GM12891 (cell line): Measurements from ENCODE around the gene RNPS1.

ENCODE experiments used
- DNase-seq: peaks from one replicate; pipeline ENCODE4 v3.0.0; 2011; ENCODE audit warnings: low spot score; ENCODE audit not compliant: insufficient read length
- FAIRE-seq: peaks from 2 replicates; lab custom pipeline; 2011; peaks lifted over from hg19 to GRCh38; lab: Jason Lieb, UNC
- PAX5 ChIP-seq: IDR thresholded peaks from 2 replicates; pipeline ENCODE4 v1.6.1; 2011; ENCODE audit warnings: low read length, moderate library complexity, mild to moderate bottlenecking; ENCODE audit not compliant: insufficient read depth, severe bottlenecking
- POLR2A ChIP-seq: IDR thresholded peaks from 2 replicates; pipeline ENCODE4 v1.6.1; 2011; ENCODE audit warnings: low read depth, low read length, control low read depth
- POLR2AphosphoS5 ChIP-seq: IDR thresholded peaks from 2 replicates; pipeline ENCODE4 v1.6.1; 2011; ENCODE audit warnings: low read depth, low read length, control low read depth
- POU2F2 ChIP-seq: IDR thresholded peaks from 2 replicates; pipeline ENCODE4 v1.6.1; 2011; ENCODE audit warnings: low read depth, mild to moderate bottlenecking, control low read depth, low read length, moderate library complexity
- SPI1 ChIP-seq: IDR thresholded peaks from 2 replicates; pipeline ENCODE4 v1.6.1; 2011; ENCODE audit warnings: low read depth, low read length, control low read depth
- TAF1 ChIP-seq: IDR thresholded peaks from 2 replicates; pipeline ENCODE4 v1.6.1; 2011; ENCODE audit warnings: low read depth, low read length, control low read depth

Gene RNPS1

DNA sequence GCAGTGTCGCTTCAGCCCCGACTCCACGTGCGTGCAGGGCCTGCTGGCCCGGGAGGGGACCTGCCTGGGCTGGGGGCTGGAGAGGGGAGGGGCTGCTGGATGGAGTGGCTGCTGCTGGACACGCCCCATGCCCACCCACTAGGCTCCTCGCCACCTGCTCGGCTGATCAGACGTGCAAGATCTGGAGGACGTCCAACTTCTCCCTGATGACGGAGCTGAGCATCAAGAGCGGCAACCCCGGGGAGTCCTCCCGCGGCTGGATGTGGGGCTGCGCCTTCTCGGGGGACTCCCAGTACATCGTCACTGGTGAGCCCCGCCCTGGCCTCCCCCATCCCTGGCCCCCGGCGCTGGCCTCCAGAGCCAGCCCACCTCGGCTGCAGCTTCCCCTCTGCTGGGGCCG, 59.6 kb downstream of the RNPS1 start:
- FAIRE-seq (no peak), DNase-seq (no peak)
- TF ChIP-seq POLR2AphosphoS5 (no peak), TAF1 (no peak)

DNA sequence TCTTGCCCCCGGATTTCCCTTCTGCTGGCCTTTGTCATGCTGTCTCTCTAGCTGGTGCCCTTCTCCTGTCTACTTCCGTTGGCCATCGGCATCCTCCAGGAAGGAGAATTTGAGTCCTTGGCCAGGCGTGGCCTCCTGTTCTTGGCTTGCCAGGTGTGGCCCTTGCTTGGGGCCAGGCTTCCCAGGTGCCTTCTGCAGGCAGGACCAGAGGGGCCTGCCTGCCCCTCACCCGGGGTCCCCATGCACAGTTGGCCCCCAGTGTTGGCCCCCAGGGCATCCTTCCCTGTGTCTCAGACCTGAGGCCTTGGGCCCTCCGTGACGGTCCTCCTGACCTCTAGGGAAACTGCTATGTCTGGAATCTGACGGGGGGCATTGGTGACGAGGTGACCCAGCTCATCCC, 60.1 kb downstream of the RNPS1 start:
- no peak for FAIRE-seq
- TF ChIP-seq POLR2A (no peak), PAX5 (no peak), POU2F2 (no peak), SPI1 (no peak), POLR2AphosphoS5 (no peak), TAF1 (no peak)
- no peak for DNase-seq

DNA sequence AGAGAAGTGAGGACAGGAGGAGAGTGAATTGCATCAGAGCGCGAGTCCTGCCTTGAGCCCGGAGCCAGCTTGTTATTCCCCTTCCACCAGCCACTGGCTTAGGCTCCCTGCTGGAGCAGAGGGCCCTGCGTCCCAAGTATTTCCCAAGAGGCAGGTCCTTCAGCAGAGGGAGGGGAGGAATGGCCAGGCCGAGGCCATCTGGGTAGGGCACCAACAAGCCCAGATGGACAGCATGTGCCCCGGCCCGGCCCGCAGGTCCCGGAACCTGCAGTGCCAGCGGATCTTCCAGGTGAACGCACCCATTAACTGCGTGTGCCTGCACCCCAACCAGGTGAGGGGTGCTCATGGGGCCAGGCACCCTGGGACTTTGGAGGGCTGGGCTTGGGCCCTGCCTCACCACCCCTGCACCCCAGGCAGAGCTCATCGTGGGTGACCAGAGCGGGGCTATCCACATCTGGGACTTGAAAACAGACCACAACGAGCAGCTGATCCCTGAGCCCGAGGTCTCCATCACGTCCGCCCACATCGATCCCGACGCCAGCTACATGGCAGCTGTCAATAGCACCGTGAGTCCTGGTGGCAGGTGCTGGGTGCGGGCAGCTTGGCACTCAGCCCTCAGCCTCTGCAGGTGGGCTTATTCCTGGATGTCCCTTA, 61.0 kb downstream of the RNPS1 start:
- FAIRE-seq (no peak), DNase-seq (no peak)
- TF ChIP-seq POLR2A: 0 out of 2 replicates have a peak, but pooled peaks have one; percentile 38
- TF ChIP-seq POLR2AphosphoS5: no peak
- no peak for TF ChIP-seq SPI1

DNA sequence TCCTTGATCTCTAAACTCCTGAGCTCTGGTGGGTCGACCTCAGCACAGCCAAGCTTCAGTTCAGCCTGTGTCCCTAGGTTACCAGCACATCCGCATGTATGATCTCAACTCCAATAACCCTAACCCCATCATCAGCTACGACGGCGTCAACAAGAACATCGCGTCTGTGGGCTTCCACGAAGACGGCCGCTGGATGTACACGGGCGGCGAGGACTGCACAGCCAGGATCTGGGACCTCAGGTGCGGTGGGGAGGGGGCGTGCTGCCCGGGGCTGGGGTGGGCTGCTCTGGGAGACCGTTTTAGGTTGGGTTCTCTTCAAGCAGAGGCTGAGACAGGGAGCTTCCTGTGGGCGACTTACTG, 61.5 kb downstream of the RNPS1 start:
- FAIRE-seq: no peak
- TF ChIP-seq SPI1 (no peak), POLR2AphosphoS5 (no peak), PAX5 (no peak), POLR2A (no peak), POU2F2 (no peak), TAF1 (no peak)
- DNase-seq: no peak

DNA sequence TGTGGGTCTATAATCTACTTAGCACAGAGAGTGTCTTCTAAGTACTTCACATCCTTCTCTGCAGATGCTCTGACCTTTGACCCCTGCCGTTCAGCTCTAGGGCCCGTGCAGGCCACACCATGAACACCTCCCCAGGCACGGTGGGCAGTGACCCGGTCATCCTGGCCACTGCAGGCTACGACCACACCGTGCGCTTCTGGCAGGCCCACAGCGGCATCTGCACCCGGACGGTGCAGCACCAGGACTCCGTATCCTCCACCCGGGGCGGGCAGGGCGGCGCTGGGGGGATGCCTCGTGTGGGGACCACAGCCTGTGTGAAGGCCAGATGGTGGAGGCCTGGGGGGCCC, 62.0 kb downstream of the RNPS1 start:
- DNase-seq (no peak), FAIRE-seq (no peak)
- TF ChIP-seq PAX5 (no peak), SPI1 (no peak), POU2F2 (no peak), POLR2AphosphoS5 (no peak), TAF1 (no peak), POLR2A (no peak)

DNA sequence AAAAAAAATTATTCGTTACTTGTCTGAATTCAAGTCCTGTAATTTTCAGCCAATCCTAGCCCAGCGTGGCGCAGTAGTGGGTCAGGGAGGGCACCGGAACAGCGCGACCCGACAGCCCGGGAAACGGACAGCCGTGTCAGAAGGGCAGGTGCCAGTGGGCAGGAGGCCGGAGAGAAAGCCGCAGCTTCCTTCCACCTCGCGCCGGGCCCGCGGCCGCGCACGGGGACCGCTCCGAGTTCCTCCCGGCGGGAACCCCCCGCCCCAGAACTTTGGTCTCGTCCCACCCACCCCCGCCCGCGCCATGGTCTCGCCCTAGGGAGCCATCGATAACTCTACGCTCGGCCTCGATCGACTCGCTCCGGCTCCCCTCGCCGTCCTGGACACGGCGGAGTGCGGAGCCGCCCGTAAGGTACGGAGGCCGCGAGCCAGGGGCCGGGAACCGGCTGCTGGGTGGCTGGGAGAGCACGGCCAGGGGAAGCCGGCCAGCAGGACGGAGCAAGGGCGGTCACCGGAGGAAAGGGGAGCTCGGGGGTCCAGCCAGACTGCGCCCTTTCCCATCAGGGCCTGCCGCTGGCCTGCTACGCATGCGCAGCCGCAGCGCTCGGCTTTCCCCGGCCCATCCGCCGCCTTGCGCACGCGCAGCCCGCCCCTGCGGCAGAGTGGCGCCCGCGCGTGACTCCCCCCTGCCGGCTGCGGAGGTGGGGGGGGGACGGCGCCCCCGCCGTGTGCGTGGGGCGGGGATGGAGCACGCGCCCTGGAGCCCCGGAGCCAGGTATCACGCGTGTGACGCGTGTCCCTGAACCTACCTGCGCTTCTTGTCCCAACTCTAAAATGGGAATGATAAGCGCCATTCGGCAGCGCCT, 62.6 kb downstream of the RNPS1 start, which contains the start of gene MLST8:
Gene MLST8 (plus strand): TSS at position 351 of the 863 bp plus-strand sequence. CDS start 632 bp downstream, outside the sequence.
- peak; percentile 88 for TF ChIP-seq POLR2AphosphoS5
- TF ChIP-seq SPI1: 0 out of 2 replicates have a peak, but pooled peaks have one; percentile 28
- TF ChIP-seq POU2F2: peak; percentile 30; the same call in 1 of the 2 replicates
- TF ChIP-seq TAF1: peak; percentile 77
- TF ChIP-seq POLR2A: peak; percentile 78
- TF ChIP-seq PAX5: no peak
- DNase-seq (peak; percentile 100), FAIRE-seq (peak; percentile 99)

DNA sequence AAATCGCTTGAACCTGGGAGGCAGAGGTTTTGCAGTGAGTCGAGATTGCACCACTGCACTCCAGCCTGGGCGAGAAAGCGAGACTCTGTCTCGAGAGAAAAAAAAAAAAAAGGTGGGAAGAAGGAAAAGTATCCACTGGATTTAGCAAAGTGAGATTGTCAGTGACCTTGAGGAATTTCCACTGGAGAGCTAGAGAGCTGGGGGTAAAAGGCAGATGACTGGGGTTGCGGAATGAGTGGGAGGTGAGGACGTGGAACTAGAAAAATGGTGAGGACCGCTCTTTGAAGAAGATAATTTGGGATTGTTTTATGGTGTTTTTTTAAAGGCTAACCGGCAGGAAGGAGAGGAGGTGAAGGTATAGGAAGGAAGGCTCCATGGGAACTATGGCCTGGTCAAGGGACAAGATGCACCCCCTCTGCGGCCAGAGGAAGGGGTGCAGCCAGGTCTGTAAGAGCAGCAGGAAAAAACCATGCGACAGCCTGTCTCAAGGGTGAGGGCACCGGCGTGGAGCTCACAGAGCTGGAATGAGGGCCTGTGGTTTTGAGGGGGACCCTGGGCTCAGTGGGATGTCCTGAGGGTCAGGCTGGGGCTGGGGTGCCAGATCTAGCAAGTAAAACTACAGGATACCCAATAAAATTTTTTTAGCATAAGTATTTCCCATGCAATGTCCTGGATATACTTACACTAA, 63.4 kb downstream of the RNPS1 start:
- TF ChIP-seq POU2F2 (no peak), POLR2AphosphoS5 (no peak), TAF1 (no peak)
- FAIRE-seq: no peak
- DNase-seq: no peak
